Left renal pelvis (tissue), 4 donors: ENCODE results near the gene FIS1. TPM values are rescaled to one million over a fixed set of nuclear protein-coding genes. Genes with fewer than 3 reads are reported as not detected.

ENCODE experiments used
- DNase-seq, 4 donors: peaks; one replicate each; pipeline ENCODE4 v3.0.0-alpha.2; 2013; ENCODE audit warnings: low read depth in 4 of 4, low spot score in 3 of 4
- polyA plus RNA-seq, 4 donors: library from polyadenylated mRNA; unstranded; fragments of 120-200 nt; gene quantifications; one replicate each; pipeline ENCODE4 v1.2.1, GENCODE V29; 2013; ENCODE audit not compliant: insufficient read length in 4 of 4

The FIS1 gene
- polyA plus RNA-seq, 4 donors, result 116 to 160 (median 135) TPM

DNA sequence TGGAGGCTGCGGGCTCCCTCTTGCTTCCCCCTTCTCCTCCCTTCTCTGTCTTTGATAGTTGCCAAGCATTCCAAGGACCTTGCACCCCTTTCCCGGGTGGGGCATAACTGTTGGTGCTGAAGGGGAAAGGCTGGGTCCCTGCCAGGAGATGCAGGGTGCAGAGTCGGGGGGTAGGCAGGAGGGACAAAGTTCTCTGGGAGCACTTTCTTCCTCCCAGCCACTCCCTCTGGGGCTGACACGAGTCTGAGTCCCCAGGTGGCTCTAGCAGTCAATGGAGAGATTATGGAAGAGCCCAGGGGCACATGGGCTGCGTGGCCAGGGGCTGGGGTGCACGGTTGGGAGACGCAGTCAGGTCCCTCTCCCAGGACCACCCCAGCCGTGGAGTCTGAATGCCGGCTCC is 9.4 kb downstream of the FIS1 start:
- DNase-seq, result no peak

DNA sequence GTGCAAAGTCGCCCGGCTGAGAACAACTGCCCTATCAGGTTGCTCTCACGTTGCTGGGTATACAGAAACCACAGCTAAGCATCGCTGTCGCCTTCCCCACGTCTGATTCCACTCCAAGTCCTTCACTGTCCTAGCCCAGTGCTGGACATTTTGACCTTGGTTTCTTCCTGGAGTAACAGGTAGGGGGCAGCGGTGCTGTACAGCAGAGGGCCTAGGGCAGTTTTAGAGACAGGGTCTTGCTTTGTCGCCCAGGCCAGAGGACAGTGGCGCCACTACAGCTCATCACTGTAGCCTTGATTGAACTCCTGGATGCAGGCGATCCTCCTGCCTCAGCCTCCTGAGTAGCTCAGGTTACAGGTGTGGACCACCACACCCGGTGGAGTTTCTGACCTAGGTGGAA is 9.8 kb downstream of the FIS1 start:
- no peak for DNase-seq

DNA sequence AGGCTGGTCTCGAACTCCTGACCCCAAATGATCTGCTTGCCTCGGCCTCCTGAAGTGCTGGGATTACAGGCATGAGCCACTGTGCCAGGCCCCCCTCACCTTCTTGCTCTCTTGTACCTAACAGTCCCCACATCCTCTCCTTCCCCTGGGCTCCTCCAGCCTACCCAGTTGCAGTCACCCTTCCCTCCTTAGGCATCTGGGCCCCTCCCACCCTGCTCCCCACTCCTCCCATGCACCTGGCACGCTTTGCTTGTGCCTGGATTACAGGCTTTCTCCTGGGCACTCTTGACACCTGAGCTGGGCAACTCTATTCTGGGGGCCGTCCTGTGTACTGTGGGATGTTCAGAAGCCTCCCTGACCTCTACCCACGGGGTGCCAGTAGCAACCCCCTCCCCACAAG is 10.2 kb downstream of the FIS1 start:
- DNase-seq, result no peak

DNA sequence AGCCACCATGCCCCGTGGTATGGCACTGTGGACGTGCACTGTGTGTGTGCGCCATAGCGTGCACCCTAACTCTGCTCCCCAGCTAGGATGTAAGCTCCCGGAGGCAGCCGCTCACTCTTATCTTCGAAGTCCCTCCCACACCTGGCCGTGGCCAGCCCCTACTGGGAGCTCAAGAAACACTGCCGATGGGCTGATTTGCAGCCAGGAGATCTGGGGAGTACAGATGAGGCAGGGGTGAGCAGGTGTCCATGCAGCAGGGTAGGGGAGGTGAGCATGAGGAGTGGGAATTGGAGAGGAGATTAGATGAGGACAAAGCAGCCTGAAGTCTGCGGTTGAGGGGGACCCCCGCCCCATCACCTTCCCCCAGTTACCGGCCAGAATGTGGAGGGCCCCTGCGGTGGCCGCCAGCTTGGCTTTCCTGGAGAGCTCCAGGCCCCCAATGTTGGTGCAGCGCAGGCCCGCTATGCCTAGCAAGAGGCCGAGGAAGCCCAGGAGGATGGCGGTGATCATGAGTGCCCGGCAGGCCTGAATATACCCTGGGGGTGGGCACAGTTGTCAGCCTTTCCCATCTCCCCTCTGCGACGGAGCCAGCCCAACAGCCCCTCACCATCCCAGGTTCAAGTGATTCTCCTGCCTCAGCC is 10.9 kb downstream of the FIS1 start:
- no peak for DNase-seq

DNA sequence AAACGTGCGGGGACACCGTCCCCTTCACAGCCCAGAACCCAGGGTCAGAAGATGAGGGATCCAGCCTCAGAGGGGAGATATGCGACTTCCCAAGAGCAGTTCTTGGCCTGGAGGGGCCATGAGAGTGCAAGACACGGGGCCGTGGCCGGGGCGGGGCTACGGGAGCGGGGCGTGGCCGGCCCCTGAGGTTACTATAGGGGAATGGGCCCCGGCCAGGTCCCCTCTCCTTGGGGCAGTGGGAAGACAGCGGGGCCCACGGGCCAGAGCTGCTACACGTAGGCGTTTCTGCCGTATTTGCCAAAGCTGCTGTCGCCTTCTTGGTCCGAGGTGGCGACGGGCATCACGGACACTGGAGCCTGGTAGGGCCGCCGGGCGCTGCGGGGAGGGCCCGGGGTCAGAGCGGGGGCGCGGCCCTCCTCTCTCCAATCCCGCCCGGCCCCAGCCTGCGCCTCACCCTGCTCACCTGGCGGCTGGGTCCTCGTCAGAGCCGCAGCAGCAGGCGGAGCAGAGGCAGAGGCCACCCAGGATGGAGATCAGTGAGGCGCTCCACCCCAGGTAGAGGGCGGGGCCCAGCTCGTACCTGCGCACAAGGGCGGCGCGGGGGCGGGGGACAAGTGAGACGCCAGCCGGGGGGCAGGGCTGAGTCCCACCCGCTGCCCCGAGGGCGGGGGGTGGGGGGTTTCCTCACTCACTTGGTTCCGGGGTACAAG is 12.6 kb downstream of the FIS1 start:
- no peak for DNase-seq

DNA sequence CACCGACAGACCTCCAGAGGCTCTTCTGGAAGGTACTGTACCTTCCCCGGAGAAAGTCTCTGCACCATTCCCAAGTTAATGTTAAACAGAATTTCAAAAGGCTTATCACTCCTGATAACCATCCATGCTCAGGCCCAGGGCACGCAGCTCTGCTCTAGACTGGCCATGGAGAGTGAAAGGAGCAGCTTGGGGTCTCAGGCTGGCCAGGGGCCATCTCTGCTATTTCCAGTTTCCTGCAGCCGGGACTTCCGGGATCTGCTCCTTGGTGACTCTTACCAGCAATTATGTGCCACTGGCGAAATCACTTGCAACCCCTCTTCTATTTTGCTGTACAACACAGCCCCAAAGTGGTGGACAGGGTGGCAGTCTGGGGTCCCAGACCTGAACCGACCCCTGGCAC is 13.2 kb downstream of the FIS1 start:
- no peak for DNase-seq

DNA sequence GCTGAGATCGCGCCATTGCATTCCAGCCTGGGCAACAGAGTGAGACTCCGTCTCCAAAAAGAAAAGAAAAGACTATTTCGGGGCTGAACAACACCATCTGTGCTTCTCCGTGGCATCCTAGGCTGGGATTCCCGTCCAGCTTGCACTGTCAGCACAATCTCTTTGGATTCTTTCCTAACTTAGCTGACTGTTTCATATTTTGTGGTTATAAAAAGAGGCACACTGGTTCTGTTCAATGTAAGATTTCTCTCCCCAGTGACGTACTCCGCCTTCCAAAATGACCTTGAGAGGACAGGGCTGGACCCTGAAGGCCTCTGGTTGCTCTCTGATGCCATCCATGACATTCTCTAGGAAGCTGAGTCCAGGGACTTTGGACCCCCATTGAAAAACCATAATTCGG is 18.2 kb downstream of the FIS1 start:
- no peak for DNase-seq

DNA sequence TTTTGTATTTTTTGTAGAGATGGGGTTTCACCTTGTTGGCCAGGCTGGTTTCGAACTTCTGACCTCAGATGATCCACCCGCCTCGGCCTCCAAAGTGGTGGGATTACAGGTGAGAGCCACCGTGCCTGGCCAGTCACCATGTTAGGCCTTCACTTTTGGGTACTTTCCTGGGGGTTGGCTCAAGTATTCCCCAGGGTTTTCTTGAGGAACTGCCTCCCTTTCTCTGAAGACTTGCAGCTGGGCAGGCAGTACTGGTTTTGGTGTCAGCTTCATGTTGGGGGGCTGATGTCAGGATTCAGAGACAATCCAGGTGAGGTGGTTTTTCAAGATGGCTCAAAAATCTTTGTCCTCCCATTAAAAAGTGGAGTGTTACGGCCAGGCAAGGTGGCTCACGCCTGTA is 19.2 kb downstream of the FIS1 start:
- DNase-seq, result no peak

DNA sequence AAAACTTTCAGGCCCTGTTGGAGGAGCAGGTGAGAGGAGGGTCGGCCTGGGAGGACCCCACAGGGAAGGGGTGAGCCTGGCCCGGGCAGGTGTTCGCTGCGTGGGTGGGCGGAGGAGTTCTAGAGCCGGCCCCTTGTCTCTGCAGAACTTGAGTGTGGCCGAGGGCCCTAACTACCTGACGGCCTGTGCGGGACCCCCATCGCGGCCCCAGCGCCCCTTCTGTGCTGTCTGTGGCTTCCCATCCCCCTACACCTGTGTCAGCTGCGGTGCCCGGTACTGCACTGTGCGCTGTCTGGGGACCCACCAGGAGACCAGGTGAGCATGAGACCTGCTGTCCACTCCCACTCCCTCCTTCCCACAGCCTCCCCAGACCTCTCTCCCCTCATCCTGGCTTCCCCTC is 21.4 kb downstream of the FIS1 start:
- DNase-seq, result no peak

DNA sequence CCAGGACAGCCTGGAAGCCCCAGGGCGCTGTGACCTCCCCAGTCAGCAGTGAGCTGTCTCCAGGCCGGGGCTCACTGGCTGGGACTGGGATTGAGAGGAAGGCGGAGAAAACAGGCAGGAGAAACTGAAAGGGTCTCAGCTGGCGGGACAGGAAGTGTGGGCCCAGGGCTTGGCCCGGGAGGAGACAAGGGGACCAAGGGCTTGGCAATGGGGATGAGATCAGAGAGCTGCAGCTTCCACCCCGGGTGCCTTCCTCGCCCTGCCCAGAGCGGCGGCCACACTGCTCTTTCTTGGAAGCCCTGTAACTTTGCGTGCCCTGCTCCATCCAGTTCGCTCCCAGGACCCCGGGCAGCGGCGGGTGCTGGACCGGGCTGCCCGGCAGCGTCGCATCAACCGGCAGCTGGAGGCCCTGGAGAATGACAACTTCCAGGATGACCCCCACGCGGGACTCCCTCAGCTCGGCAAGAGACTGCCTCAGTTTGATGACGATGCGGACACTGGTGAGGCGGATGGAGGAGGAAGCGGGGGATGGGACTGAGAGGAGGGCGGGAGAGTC is 22.5 kb downstream of the FIS1 start:
- no peak for DNase-seq

DNA sequence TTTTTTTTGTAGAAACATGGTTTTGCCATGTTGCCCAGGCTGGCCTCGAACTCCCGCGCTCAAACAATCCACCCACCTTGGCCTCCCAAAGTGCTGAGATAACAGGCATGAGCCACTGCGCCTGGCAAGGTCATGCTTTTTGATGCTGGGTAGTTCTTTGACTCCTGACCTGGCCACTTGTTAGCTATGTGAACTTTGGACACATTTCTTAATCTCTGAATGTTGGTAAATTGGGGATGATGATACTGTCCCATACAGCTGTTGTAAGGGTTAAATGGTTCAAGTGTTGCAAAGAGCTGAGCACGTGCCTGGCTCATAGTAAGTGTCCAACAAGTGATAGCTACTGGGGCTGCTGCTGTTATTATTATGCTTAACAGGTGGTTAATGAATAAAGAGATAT is 24.6 kb downstream of the FIS1 start:
- DNase-seq, result no peak

DNA sequence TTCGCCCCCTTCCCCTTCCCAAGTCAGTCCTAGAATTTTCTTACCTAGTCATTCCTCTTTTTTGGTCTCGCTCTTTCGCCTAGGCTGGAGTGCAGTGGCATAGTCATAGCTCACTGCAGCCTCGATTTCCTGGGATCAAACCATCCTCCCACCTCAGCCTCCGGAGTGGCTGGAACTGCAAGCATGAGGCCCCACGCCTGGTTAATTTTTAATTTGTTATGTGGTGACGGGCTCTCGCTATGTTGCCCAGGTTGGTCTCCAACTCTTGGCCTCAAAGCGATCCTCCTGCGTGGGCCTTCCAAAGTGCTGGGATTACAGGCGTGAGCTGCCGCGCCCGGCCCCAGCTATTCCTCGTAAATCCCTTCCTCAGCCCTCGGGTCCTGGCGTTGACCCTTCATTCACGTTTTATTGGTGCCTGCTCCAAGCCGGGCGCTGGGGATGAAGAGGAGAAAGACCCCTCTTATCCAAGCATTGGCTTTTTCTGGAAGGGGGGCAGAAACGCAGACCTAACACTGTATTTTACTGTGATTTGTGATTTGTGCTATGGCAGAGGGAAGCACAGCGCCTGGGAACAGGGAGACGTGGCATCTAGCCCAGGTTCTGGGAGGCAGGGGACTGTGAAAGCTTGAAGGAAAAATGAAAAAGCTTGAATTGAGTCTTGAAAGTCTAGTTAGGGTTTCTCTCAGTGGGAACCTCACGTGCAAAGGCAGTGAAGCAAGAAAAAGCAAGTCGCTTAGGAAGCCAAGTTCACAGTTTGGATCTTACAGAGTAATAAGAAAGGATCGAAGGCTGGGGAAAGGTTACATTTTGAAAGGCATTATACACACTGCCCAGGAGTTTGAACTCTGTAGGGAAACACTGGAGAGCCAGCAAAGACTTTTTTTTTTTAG is 26.4 kb downstream of the FIS1 start:
- DNase-seq, result no peak

DNA sequence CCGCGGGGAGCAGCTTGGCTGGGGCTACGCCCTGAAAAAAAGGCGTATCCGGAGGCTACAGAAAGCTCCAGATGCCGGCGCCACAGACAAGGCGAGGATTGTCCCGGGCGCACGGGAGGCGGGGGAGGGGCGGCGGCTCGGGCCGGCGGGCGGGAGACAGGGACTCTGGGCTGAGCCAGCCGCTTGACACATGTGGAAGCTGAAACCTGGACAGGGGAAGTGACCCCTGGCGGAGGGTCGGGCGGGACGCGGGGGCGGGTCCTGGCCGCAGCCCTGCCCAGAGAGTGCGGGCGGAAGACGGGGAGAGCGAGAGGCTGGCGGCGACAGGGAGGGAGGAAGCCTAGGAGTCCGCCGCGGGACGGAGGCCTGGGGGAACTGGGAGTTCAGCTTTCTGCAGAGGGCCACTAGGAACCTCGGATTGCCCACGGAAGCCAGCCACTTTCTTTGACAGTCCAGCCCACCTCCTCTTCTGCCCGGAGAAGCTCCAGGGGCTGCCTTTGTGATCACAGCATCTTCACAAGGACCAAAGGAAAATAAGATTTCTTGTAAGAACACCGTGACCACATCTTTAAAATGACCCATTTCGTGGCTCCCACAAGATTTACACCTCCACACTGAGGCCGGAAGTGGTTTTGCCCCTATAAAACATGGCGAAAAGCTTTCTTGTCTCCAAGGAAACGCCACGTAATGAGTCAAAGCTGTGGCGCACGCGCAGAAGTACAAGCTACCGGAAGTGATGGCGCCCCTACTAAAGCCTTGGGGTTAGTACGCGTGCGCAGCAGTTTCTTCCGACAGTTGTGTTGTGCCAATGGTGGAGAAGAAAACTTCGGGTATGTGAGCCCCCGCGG is 27.3 kb downstream of the FIS1 start, which contains the start of the genes PLOD3 and ZNHIT1:
TSS of gene PLOD3 (minus strand) at position 194 of the 848 bp plus-strand sequence. CDS start 307 bp downstream, outside the sequence.
TSS of gene ZNHIT1 (plus strand) at position 778 of the 848 bp plus-strand sequence. CDS start at position 809, 31 bp downstream.
- peak; percentile 92 to 98 (median 98) for DNase-seq

DNA sequence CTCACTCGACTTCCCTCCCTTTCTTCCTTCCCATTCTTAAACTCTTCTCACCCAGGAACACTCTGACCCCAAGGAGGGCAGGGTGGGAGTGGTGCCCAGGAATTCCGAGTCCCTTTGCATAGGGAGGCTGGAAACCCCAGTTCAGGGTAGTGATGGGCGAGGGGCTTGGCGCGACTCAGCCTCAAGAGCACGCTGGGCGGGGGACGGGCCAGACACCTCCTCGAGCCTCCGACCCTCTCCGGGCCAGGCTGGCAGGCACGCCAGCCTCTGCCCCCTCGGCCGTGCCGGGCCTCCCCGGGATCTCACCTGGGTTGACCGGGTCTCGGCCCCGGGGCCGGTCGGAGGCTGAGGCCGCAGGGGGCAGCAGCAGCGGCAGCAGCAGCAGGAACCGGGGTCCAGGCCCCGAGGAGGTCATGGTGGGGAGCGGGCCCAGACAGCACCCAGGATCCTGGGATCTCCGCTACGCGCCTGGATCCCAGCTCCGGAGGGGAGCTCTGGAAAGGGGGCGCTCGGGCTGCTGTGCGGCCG is 28.0 kb downstream of the FIS1 start:
- DNase-seq, result no peak

DNA sequence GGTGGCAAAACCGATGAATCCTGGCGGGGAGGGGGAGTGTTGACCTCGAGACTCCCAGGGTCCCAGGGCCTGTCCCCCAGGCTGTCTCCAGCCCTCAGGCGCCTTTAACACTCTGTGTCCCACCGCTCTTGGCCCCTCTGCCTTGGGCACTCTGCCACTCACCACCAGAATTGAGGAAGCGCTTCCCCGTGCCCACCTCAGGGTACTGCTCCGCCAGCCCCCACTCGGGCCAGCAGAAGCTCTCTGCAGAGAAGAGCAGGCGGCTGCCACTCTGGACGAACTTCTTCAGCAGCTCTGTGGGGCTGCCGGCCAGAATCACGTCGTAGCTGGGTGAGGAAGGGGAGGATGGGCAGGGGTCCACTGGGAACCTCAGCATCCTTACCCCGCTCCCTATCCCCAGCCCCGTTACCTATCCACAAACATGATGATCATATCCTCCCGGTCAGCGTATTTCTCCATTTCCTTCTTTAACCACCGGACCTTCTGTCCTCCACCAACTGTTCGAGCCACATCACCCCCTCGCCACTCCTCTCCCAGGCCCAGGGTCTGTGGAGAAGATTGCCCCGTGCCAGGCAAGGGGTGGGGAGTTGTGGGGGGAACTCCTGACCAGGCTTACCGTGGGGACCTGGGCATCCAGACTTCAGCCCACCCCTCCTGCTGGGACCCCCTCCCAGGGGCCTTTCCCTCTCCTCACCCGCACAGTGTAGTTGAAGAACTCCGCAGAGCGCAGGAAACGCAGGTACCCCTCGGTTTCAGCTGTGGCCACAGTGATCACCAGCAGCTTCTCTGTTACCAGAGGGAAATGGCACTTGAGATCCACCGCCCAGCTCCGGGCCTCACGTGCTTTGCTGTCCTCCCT is 28.7 kb downstream of the FIS1 start:
- no peak for DNase-seq

DNA sequence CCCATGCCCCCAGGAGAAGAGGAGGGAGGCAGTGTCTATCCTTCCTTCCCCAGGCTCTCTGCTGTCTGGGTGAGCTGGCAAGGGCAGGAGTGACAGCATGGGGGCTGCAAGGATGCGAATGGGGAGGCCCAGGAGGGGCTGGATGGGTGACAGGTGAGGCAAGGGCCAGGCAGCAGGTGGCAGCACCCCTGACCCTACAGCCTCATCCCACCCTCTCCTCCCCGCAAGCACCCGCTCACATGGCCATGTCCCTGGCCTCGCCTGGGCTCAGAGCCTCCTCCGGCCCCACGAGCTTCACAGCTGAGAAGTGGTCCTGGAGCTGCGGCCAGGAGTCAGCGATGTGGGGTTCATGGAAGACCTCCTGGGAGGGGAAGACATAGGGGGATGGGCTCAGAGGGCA is 32.9 kb downstream of the FIS1 start:
- no peak for DNase-seq

DNA sequence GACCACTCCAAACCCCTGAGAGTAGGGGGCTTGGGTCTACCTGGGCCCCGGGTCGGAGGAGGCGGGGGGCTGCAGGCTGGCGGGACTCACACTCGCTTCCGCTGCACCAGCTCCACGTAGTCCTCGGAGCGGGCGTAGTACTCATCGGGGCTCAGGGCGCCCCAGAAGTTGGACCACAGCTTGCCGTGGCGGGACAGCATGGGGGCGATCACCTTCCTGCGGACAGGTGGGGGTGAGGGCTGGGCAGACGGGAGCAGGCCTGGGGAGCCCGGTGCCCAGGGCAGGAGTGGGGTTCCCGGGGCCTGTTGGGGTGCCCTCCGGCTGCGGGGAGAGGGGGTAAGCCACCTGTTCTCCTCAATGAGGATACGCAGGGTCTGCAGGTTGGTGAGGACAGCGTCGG is 33.4 kb downstream of the FIS1 start:
- no peak for DNase-seq

DNA sequence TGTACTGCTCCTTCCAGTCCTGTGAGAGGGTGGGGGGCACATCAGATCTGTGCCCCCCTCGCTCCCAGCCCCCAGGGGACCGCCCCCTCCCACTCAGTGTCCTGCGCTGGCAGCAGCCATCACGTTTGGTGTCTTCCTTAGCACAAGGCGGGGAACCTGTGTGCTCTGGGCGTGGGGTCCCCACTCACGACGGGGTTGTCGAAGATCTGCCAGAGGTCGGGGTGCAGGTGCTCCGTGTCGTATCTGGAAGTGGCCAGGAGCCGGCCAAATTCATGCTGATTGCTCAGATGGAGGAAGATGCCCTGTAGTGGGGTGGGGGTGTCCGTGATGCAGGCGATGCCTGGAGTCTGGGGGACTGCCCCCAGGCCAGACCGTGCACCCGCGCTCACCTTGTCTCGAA is 34.7 kb downstream of the FIS1 start:
- DNase-seq, result no peak

DNA sequence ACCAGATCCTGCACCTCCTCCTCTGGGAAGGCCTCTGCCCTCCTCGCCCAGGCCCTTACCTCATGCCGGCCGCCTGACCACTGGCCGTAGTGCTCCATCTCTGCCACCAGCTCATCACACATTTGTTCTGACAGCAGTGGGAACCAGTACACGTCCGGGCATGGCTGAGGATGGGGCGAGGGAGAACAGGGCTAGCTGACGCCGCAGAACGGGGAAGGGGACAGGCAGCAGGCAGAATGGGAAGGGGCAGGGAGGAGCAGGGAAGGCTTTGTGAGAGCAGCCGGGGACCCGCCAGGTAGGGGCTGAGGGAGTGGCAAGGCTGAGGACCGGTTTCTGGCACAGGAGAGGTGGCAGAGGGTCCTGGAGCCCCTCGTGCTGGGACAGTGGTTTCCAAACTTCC is 36.1 kb downstream of the FIS1 start:
- DNase-seq, result no peak
